Stimulated activated CD8-positive, alpha-beta memory T cell treated with anti-CD3 and anti-CD28 coated beads, Interleukin-15, amount 100 ng/mL, for 24 hours (primary cell): ENCODE measurements around the gene ZSCAN30.

ENCODE experiments used
- DNase-seq: peaks from one replicate; pipeline ENCODE4 v3.0.0-alpha.2; 2020; ENCODE audit warnings: low read depth

ZSCAN30 gene

DNA sequence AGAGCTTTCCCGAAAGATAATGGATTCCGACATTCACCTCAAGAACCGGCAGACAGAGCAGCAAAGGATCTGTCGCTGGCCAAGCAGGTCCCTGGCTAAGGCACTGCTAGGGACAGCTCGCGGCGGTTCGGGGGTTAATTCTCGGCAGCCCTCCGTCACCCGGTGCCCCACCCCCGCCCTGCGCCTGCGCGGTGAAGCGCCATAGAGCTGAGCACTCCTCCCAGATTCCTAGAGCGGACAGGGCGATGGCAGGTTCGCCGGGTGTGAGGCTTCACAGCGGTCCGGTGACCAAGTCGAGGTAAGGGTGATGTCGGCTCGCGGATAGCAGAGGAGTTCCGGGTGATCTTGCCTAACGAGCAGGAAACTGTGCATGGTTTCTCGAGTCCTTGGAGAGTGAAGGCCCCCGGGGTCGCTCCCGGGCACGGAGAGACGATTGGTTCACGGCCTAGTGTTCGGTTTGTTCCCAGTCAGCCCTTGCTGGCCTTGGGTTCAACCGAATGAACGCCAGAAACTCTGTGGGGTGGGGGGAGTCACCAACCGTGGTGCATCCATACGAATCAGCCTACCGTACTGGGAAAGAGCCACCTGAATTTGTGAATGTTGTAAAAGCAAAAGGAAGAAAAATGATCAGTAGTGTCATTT is at the start of gene ZSCAN30:
Gene ZSCAN30 (minus strand): TSS at position 136 of the 642 bp plus-strand sequence. CDS start 25,877 bp downstream, outside the sequence.
- peak; percentile 93 for DNase-seq

DNA sequence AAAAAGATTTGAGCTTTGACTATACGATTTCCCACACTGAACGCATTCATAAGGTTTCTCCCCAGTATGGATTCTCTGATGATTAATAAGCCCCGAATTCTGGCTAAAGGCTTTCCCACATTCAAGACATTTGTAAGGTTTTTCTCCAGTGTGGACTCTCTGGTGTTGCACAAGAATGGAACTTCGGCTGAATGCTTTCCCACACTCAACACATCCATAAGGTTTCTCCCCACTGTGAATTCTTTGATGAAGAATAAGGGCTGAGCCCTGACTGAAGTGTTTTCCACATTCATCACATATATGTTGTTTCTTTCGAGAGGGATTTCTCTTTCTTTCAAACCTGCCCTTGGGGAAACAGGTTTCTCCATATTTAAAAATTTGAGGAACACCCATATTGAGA is 47.3 kb upstream of the ZSCAN30 start:
- DNase-seq = no peak

DNA sequence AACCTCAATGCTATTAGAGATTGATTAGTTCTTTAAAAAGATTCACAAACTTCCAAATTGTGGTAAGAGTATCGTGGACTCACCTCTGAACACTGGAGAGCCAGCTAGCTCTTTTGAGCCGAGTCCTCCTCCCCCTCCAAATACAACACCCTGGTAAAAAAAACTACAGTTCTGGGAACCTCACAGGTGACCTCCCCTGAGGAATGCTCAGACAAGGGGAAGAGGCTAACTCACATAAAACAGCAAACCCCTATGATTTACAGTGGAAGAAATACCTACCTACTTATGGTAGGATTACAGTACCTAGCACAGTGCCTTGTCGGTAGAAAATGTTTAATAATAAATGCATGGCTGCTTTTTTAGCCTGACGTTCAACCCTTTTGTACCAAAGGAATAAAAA is 45.8 kb upstream of the ZSCAN30 start:
- DNase-seq = no peak

DNA sequence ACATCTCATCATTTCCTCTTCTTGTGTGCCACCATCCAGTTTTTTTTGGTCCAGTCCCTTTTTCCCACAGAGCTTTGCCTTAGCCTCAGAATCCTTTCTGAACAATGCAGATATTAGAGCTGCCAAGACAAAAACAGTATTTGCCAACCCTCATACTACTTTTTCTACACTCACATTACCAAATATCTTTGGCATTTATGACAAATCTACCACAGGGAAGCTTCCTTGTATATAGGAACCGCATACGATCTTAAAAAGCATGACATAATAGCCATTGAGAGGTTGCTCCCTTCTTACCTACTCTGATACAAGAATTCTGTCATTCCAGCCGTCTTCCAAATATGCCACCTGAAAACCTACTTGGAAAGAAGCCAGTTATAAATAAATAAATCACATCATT is 44.8 kb upstream of the ZSCAN30 start:
- DNase-seq = no peak

DNA sequence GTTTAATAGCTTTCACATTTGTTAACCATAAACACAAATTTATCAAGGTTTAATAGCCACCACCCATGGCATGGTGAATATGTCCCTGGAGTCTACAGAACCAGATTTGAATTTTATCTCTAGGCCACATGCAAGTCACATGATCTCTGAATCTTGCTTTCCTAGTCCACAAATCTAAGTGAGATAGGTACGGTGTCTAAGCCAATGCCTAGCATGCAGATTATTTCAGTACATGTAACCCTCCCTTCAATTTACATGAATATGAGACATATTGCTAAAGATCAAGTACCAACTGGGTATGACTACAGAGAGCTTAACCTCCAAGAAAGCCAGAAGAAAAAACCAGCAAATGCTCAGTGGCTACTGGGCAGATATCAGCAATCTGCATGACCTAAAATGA is 44.2 kb upstream of the ZSCAN30 start:
- DNase-seq = no peak

DNA sequence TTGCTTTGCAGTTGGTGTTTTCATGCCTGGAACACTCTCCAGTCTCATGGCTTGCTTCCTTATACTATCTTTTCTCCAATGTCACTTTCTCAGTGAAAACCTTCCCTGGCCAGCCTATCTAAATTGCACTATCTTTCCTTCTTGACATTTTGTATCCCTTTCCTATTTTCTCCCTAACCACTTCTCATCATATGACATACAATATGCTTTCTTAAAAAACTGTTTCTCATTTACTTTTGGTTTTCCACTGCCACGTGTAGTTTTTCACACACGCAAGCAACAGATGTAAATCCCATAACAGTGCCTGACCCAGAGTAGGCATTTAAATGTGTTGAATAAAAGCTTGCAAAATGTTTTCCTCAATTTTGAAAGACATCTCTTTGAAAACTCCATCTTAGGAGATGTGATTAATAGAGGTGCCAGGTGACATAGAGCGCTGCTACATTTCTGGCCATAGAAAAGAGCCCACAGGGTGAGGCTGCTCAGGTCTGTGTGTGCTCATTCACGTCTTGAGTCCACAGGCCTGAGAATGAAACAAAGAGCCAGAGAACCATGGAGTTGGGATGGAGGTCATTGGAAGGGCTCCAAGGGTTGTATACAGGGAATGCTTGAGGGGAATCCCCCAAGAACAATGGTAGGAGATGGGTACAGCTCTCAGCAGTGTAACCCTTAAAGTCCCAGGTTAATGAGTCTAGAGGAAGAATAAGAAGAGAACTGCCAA is 41.5 kb upstream of the ZSCAN30 start:
- no peak for DNase-seq

DNA sequence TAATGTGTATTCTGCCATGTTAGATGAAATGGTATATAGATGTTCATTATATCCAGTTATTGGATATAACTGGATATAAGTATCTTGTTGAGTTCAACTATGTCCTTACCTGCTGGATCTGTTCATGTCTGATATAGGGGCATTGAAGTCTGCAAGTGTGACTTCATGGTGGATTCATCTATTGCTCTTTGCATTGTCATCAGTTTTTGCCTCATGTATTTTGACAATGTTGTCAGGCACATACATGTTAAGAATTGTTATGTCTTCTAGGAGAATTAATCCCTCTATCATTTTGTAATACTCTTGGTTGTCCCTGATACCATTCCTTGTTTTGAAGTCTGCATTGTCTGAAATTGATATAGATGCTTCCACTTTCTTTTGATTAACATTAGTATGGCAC is 38.8 kb upstream of the ZSCAN30 start:
- no peak for DNase-seq

GRCh38 chr18:35326695-35327387 is 36.8 kb upstream of the ZSCAN30 start:
- DNase-seq = no peak

- no peak for DNase-seq
Observed at GRCh38 chr18:35324926-35325655, 35.1 kb upstream of the ZSCAN30 start.

GRCh38 chr18:35322486-35323458 is 32.7 kb upstream of the ZSCAN30 start:
- no peak for DNase-seq

DNA sequence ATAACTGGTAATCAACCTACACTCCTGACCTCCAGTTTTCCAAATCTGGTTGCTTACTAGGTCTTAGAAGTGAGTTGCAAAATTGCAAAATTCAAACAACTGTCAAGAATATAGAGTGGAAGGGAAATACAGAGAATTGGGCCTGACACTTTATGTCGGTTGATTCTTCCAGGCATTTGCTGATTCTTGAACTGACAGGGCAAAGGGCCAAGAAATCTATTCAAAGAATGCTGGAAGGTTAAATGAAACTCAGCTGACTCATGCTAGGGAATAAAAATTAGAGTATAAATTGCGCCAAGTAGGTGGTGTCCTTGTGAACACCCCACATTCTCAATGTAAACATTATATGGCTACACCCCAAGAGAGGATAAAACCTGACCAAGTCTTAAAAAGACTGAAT is 21.5 kb upstream of the ZSCAN30 start:
- no peak for DNase-seq

GRCh38 chr18:35306588-35307250 is 16.7 kb upstream of the ZSCAN30 start:
- no peak for DNase-seq

DNA sequence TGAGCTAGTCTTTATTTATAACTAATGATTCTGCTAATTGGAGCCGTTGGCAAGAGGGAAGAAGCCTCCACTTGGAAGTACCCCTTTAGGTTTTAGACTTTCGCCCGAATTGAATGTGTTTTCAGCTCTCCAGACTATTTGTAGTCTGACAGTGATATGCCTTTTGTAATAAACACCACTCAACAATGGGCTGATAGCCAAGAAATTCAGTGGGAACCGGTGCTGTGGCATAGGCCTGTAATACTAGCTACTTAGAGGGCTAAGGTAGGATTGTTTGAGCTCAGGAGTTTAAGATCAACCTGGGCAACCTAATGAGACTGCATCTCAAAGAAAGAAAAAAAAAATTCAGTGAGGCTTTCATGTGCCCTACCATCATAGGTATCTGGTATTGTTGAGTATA is 13.6 kb upstream of the ZSCAN30 start:
- no peak for DNase-seq

DNA sequence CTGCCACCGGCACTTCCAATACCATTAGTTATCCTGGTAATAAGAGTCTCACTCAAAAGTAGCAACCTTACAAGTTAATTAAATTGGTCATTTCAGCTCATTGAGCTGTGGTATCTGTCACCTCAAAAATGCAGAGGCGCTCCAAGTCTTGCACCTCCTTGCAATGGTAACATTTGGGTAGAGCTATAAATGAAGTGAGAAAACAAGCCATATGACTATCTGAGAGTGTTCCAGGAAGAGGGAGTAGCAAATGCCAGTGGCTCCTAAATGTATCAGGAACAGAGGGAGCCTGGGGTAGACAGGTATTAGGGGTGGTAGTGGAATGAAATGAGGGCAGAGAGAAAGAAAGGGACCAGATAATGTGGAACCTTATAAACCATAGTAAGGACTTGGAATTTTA is 6.0 kb upstream of the ZSCAN30 start:
- no peak for DNase-seq

GRCh38 chr18:35291166-35291565 is 1.1 kb upstream of the ZSCAN30 start:
- no peak for DNase-seq

DNA sequence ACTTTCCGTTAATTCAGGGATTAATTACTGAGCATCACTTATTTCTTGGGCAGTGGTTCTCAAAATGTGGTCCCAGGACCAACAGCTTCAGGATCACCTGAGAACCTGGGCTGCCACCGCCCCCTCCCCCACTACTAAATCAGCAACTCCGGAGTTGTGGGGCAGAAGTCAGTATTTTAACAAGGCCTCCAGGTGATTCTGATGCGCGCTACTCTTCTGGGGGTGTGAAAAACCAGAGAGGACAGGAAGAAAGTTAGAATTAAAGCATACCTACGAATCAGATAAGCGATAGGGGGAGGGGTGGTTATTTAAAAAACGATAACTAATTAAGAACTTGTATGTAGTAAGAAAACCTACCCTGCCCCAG is 319 bp downstream of the ZSCAN30 start:
- no peak for DNase-seq

DNA sequence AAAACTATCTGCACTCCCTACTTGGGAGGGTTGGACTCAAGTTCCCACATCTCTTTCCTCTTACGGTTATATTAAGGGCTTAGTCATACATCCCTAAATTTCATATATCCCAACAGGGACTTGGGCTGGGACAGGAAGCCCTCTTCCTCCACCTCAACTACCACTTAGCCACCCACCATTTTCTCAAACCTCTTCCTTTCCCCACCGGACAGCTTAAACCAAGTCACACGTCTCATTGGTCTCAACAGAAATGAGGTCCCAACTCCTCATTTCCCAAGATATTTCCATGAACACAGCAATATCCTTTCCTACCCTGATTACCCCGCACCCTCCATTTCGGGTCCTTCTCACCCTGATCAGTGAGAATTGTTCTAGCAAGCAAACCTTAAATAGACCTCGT is 736 bp downstream of the ZSCAN30 start:
- DNase-seq = no peak

DNA sequence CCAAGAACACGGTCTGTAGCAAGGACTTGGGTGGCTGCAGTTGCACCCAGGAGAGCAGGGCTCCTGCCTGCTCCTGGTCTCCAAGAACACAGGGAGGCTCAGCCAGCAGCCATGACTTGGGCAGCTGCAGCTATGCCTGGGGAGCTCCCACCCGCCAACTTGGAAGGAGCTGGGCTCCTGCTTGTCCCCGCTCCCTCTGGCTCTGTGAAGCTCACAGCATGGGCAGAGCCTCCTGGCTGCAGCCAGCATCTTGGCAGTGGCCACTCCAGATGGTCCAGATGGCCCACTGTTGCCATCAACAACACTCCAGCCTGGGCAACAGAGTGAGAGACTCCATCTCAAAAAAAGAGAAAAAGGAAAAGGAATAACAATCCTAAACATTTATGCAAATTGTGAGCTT is 5.2 kb downstream of the ZSCAN30 start:
- DNase-seq = no peak

DNA sequence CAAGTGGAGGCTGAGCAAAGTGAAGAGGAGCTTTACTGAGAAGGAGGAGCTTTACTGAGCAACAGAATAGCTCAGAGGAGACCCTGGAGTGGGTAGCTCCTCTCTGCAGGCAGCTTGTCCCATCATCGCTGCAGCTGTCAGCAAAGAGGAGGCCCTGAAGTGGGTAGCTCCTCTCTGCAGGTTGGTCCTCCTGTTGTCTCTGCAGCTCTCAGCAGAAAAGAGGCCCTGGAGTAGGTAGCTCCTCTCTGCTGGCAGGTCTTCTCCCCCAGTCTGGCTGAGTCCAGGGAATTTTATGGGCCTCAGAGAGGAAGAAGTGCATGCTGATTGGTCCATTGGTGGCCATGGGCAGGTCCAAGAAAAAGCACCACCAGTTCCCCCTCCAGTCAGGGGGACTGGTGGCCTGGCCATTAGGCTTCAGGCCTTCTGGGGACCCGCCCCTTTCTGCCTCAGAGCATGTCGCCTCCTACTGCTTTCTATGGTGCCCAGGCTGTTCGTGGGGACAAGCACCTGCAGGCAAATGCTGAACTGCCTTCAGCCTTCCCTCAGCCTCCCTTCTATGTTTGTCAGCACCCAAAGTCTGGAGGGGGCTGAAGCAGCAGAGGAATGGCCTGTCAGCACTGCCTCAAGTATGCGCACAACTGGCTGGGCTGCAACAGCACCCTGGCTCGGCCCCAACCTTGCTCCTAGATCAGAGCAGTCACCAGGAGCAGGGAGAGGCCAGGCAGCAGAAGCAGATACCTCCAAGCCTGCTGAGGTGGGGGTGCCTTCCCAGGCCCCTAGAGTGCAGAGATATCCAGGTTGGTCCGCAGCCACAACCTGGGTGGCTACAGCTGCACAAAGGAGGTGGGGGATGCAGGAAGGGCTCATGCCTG is 5.9 kb downstream of the ZSCAN30 start:
- no peak for DNase-seq

- no peak for DNase-seq
Observed at GRCh38 chr18:35282353-35282752, 7.7 kb downstream of the ZSCAN30 start.
